SK-N-SH treated with all-trans-retinoic acid at 6 μM for 48 hours (cell line): ENCODE measurements around the gene KIAA1958.

Source experiments
- CSDC2 ChIP-seq: fragments of 250-450 bp; sonication (Bioruptor Pico); IDR thresholded peaks from 2 replicates; pipeline ENCODE4 v1.5.0; 2020; ENCODE audit warnings: mild to moderate bottlenecking, moderate library complexity
- GLIS3 ChIP-seq: fragments of 250-450 bp; sonication (Bioruptor Pico); IDR thresholded peaks from 2 replicates; pipeline ENCODE4 v1.5.0; 2020; ENCODE audit warnings: mild to moderate bottlenecking, moderate library complexity
- ISL1 ChIP-seq: fragments of 250-450 bp; sonication (Bioruptor Pico); IDR thresholded peaks from 2 replicates; pipeline ENCODE4 v2.1.2; 2022; ENCODE audit warnings: mild to moderate bottlenecking, moderate library complexity
- PPARA ChIP-seq: fragments of 250-450 bp; sonication (Bioruptor Pico); IDR thresholded peaks from 2 replicates; pipeline ENCODE4 v1.5.0; 2020; ENCODE audit warnings: mild to moderate bottlenecking, borderline replicate concordance
- RARB ChIP-seq: fragments of 250-450 bp; sonication (Bioruptor Pico); IDR thresholded peaks from 2 replicates; pipeline ENCODE4 v1.8.0; 2021; ENCODE audit warnings: mild to moderate bottlenecking, moderate library complexity
- ZFP3 ChIP-seq: fragments of 250-450 bp; sonication (Bioruptor Pico); IDR thresholded peaks from 2 replicates; pipeline ENCODE4 v1.5.0; 2020; ENCODE audit warnings: mild to moderate bottlenecking, moderate library complexity
- ZFP30 ChIP-seq: fragments of 450-650 bp; formaldehyde crosslinking; IDR thresholded peaks from 2 replicates; pipeline ENCODE4 v1.5.0; 2022; ENCODE audit warnings: mild to moderate bottlenecking, moderate library complexity
- TF ChIP-seq, protein P1 (sequence below): fragments of 250-450 bp; sonication (Bioruptor Pico); IDR thresholded peaks from 2 replicates; pipeline ENCODE4 v1.8.0; 2020; ENCODE audit warnings: mild to moderate bottlenecking, moderate library complexity, borderline replicate concordance
- TF ChIP-seq, protein P2 (sequence below): fragments of 250-450 bp; sonication (Bioruptor Pico); IDR thresholded peaks from 2 replicates; pipeline ENCODE4 v1.5.0; 2020; ENCODE audit warnings: mild to moderate bottlenecking, moderate library complexity

DNA sequence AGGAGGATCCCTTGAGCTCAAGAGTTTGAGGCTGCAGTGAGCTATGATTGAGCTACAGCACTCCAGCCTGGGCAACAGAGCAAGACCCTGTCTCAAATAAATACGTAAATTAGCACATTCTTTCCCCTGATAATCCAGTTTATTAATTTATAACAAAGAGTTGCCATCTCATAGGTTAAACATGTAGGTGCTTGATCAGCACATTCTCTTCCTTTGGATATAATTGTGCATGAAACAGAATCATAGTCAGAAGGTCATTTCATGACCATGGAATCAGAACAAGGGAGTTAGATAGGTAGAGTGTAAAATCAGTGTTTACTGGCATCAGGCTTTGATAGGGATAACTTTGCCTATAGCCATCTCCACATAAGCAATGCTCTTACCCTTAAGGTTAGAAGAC is 43.0 kb upstream of the KIAA1958 start:
- TF ChIP-seq ISL1 (CRISPR knock-in tag) (no peak), GLIS3 (CRISPR knock-in tag) (no peak), ZFP30 (CRISPR knock-in tag) (no peak), ZFP3 (no peak), CSDC2 (CRISPR knock-in tag) (no peak), RARB (CRISPR knock-in tag) (no peak), PPARA (no peak)
- TF ChIP-seq, protein P1, sequence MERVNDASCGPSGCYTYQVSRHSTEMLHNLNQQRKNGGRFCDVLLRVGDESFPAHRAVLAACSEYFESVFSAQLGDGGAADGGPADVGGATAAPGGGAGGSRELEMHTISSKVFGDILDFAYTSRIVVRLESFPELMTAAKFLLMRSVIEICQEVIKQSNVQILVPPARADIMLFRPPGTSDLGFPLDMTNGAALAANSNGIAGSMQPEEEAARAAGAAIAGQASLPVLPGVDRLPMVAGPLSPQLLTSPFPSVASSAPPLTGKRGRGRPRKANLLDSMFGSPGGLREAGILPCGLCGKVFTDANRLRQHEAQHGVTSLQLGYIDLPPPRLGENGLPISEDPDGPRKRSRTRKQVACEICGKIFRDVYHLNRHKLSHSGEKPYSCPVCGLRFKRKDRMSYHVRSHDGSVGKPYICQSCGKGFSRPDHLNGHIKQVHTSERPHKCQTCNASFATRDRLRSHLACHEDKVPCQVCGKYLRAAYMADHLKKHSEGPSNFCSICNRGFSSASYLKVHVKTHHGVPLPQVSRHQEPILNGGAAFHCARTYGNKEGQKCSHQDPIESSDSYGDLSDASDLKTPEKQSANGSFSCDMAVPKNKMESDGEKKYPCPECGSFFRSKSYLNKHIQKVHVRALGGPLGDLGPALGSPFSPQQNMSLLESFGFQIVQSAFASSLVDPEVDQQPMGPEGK: no peak
- TF ChIP-seq, protein P2, sequence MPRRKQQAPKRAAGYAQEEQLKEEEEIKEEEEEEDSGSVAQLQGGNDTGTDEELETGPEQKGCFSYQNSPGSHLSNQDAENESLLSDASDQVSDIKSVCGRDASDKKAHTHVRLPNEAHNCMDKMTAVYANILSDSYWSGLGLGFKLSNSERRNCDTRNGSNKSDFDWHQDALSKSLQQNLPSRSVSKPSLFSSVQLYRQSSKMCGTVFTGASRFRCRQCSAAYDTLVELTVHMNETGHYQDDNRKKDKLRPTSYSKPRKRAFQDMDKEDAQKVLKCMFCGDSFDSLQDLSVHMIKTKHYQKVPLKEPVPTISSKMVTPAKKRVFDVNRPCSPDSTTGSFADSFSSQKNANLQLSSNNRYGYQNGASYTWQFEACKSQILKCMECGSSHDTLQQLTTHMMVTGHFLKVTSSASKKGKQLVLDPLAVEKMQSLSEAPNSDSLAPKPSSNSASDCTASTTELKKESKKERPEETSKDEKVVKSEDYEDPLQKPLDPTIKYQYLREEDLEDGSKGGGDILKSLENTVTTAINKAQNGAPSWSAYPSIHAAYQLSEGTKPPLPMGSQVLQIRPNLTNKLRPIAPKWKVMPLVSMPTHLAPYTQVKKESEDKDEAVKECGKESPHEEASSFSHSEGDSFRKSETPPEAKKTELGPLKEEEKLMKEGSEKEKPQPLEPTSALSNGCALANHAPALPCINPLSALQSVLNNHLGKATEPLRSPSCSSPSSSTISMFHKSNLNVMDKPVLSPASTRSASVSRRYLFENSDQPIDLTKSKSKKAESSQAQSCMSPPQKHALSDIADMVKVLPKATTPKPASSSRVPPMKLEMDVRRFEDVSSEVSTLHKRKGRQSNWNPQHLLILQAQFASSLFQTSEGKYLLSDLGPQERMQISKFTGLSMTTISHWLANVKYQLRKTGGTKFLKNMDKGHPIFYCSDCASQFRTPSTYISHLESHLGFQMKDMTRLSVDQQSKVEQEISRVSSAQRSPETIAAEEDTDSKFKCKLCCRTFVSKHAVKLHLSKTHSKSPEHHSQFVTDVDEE (CRISPR knock-in tag): no peak
